IMR-90 (cell line): ENCODE measurements around the gene GRAMD4.

Experiments used
- CEBPB ChIP-seq: IDR thresholded peaks from 2 replicates; pipeline ENCODE4 v1.6.1; 2012; ENCODE audit warnings: low read depth, low read length, improper control_type of control experiment
- CHD1 ChIP-seq: IDR thresholded peaks from 2 replicates; pipeline ENCODE4 v1.6.1; 2012; ENCODE audit warnings: low read depth, low read length, improper control_type of control experiment
- CTCF ChIP-seq: conservative IDR thresholded peaks from 2 replicates; pipeline ENCODE4 v1.5.1; 2012; ENCODE audit warnings: mild to moderate bottlenecking, low read depth, low read length, improper control_type of control experiment
- ELK1 ChIP-seq: fragments of 150-350 bp; IDR thresholded peaks from 2 replicates; pipeline ENCODE4 v1.6.1; 2016; ENCODE audit warnings: low read depth, mild to moderate bottlenecking, low read length, moderate library complexity, borderline replicate concordance
- FOS ChIP-seq: fragments of 150-350 bp; IDR thresholded peaks from 2 replicates; pipeline ENCODE4 v1.6.1; 2016; ENCODE audit warnings: low read depth, low read length
- MAFK ChIP-seq: IDR thresholded peaks from 2 replicates; pipeline ENCODE4 v1.6.1; 2012; ENCODE audit warnings: low read depth, low read length, improper control_type of control experiment
- POLR2A ChIP-seq: IDR thresholded peaks from 2 replicates; pipeline ENCODE4 v1.6.1; 2012; ENCODE audit warnings: mild to moderate bottlenecking, low read depth, low read length
- RAD21 ChIP-seq: IDR thresholded peaks from 2 replicates; pipeline ENCODE4 v1.6.1; 2012; ENCODE audit warnings: low read length, improper control_type of control experiment
- RCOR1 ChIP-seq: IDR thresholded peaks from 2 replicates; pipeline ENCODE4 v1.6.1; 2012; ENCODE audit warnings: mild to moderate bottlenecking, low read length, improper control_type of control experiment; ENCODE audit not compliant: insufficient replicate concordance

GRCh38 chr22:46626356-46626755 lies 6.2 kb downstream of the GRAMD4 start:
- TF ChIP-seq RCOR1 = no peak
- TF ChIP-seq FOS = no peak
- TF ChIP-seq CTCF = no peak
- no peak for TF ChIP-seq POLR2A
- TF ChIP-seq CEBPB = no peak
- no peak for TF ChIP-seq MAFK
- TF ChIP-seq ELK1 = no peak
- no peak for TF ChIP-seq CHD1
- no peak for TF ChIP-seq RAD21
